Inflammatory macrophage treated with lipopolysaccharide for 1 hour (primary cell): Measurements from ENCODE around the gene MCM8.

ENCODE experiments used
- DNase-seq, 2 donors: peaks; one replicate each; pipeline ENCODE4 v3.0.0-alpha.2; 2020 to 2022

MCM8 gene

DNA sequence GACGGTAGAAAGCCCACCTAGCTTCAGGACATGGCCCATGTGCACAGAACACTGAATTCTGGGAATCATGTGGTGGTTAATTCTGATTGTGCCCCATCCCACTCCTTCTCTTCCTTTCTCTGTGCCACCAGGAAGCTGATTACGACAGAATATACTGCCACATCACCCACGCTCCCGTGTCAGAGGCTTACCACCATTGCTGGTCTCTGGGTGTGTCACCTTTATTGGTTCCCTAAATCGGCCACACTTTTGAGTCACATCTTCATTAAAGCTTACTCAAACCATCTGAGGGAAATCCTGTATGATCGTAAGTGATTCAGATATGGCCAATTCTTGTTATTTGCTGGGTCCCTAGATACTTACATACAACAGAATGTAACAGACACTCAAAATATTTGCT, 3.2 kb upstream of the MCM8 start:
- peak; percentile 93 to 96 for DNase-seq

- DNase-seq, result no peak
Observed at GRCh38 chr20:5949943-5950270, 545 bp upstream of the MCM8 start.

DNA sequence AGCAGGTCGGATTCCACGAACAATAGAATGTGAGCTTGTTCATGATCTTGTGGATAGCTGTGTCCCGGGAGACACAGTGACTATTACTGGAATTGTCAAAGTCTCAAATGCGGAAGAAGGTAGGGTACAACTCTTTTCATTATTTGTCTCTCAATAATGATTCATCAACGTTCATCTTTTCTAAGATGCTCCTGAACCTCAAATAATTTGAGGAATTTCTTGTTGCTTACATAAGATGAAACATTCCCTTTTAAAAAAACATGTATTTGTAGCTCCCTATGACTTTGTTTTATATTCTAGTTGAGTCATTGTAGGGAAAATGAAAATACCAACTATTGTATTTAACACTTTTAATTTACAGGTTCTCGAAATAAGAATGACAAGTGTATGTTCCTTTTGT, 17.0 kb downstream of the MCM8 start:
- no peak for DNase-seq

DNA sequence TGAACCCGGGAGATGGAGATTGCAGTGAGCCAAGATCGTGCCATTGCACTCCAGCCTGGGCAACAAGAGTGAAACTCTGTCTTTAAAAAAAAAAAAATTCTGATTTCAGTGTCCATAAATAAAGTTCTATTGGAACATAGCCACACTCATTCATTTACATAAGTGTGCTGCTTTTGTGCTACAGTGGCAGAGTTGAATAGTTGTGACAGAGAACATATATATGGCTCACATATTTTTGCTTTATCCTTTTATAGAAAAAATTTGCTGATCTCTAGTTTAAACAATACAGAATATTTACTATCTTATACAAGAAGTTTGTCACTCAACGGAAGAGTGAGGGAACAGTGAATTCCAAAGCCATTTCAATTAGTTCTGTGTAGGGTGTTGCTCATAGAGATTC, 18.0 kb downstream of the MCM8 start:
- no peak for DNase-seq

DNA sequence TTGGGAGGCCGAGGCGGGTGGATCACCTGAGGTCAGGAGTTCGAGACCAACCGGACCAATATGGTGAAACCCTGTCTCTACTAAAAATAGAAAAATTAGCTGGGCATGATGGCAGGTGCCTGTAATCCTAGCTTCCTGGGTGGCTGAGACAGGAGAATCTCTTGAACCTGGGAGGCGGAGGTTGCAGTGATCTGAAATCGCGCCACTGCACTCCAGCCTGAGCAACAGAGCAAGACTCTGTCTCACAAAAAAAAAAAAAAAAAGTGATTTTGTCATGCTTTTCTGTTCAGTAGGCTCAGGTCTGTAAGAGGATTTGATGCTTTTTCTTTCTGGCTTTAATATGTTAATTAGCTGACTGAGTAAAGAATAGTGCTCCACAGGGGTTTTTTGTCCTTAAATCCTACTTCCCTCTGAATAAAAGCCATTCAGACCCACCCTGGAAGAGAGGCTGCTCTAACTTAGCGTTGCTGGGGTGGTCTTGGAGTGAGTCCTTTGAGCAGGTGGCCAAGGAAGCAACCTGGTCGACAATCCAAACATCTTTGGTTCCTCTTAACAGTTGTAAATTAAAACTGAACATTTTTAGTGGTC, 19.0 kb downstream of the MCM8 start:
- no peak for DNase-seq

DNA sequence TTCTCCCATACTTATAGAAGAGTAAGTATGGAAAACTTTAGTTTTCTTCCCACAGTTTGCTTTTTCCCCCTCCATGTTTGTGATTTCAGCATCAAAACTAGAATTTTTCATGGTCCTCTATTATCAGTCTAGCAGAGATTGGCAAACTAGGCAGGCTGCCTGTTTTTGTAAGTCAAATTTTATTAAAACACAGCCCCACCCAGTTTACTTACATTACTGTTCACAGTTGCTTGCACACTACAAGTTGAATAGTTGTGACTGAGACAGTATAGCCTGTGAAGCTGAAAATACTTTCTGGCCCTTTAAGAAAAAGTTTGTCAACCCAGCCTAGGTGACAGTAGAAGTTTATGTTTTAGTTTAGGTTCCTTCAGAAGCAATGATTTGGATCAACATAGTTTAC, 19.5 kb downstream of the MCM8 start:
- no peak for DNase-seq

GRCh38 chr20:5970381-5970780, 19.9 kb downstream of the MCM8 start:
- DNase-seq, result no peak

DNA sequence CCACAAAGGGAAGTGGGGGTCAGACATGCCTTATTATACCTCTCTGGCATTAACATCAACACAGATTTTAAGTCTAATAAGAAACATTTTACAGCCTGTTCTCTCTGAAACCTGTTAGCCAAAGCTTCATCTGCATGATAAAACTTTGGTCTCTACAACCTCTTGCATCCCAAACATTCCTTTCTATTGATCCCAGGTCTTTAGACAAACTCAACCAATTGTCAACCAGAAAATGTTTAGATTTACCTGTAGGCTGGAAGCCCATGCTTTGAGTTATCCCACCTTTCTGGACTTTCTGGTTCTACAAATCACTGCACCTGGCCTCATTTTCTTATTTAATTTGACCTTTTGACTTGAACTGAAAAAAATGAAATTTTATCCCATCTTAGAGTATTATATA, 20.8 kb downstream of the MCM8 start:
- no peak for DNase-seq

GRCh38 chr20:5973172-5973571, 22.7 kb downstream of the MCM8 start:
- no peak for DNase-seq

GRCh38 chr20:5973971-5974370, 23.5 kb downstream of the MCM8 start:
- peak; percentile 21 to 28 for DNase-seq

DNA sequence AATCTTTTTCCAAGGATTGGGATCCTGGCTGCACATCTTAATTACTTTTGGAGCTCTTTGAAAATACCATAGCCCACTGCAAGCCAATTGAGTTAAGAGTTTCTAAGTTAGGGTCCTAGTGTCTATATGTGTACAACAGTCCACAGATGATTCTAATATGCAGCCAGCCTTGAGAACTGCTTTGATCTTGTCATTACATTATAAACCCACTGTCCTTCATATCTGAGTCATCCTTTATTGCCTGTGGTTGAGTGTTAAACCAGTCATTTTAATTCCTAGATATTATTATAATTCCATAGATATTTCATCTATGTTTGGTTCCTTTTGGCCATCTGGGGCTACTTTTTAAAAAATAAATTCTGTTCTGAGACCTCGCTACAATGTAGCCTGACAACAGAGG, 24.1 kb downstream of the MCM8 start:
- DNase-seq, result no peak

- DNase-seq, result no peak
Observed at GRCh38 chr20:5975778-5976177, 25.3 kb downstream of the MCM8 start.

GRCh38 chr20:5977223-5977622, 26.8 kb downstream of the MCM8 start:
- no peak for DNase-seq

GRCh38 chr20:5977975-5978374, 27.5 kb downstream of the MCM8 start:
- DNase-seq, result no peak

GRCh38 chr20:5979801-5980200, 29.3 kb downstream of the MCM8 start:
- no peak for DNase-seq

DNA sequence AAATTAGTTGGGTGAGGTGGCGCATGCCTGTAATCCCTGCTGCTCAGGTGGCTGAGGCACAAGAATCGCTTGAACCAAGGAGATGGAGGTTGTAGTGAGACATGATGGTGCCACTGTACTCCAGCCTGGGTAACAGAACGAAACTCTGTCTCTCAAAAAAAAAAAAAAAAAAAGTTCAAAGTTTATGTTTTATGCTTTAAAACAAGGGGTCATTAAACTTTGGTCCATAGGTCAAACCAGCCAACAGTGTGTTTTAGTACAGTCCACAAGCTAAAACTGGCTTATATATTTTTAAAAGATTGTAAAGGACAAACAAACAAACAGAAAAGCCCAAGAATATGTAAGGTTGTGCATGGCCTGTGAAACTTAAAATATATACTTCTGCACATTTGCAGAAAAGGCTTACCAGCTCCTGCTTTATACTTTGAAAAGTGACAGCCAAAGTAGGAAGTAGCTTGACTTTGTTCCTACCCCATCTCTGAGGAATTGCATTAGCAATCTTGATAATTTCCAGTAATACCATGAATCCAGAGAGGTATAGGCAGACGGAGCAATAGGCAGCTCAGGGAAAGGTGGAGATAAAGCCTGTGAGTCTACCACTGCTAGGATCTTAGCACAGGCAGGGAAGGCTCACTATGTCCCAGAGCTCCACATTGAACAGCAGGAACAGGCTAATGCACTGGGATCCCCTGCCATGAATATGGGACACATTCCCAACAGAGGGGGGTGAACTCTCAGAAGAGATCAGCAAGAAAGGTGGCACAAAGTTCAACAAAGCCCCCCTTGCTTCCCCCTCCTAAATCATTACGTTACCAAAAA, 30.5 kb downstream of the MCM8 start:
- no peak for DNase-seq

DNA sequence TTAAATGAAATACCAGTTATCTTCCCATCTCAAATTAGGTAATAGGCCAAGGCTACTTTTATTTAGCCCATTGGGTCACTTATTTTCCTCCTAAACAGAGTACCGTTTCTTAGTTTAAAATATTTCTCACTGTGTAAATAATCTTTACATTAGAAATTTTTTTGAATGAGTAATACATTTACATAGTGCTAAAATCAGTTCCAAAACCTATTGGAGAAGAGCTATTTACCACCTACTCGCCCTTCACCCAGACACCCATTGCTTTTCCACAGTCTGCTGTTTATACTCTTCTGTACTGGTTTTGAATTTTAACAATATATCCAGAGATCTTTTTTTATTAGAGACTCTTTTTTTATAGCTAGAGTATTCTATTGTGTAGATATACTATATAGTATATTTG, 36.9 kb downstream of the MCM8 start:
- no peak for DNase-seq

DNA sequence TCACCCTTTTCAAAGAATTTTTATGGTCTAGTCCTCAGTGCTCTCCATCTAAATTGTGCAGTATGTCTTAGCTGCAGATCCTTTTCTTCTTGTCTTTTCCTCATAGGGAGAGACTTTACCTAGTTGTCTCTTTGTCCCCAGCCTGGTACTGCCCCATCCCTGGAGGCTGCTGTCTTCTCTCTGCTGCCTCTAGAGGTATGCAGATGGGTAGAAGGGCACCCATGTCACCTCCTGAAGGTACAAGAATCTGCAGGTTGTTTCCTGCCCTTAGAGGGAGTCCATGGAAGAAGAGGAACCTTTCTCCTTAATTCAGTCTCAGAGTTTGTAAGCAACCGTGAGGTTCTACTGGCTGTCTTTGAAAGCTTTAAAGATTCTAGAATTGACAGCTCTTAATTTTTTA, 39.1 kb downstream of the MCM8 start:
- DNase-seq, result no peak

DNA sequence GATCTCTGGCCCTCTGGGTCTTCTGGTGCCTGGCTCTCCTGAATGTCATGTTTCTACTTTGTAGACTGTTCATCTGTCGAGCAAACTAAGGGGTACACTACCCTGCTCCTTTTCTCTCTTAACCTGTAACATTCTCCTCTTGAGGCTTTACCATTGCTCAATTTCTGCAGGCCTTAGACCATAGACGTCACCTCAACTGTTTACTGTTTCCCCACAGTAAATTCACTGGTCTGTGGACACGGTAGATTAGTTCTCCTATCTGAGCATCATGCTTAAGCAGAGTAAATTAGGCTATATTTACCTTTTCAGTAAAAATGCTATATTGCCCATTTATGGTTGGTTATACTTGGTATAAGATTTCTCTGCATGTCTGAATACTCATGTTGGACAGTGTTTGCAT, 40.5 kb downstream of the MCM8 start:
- no peak for DNase-seq

DNA sequence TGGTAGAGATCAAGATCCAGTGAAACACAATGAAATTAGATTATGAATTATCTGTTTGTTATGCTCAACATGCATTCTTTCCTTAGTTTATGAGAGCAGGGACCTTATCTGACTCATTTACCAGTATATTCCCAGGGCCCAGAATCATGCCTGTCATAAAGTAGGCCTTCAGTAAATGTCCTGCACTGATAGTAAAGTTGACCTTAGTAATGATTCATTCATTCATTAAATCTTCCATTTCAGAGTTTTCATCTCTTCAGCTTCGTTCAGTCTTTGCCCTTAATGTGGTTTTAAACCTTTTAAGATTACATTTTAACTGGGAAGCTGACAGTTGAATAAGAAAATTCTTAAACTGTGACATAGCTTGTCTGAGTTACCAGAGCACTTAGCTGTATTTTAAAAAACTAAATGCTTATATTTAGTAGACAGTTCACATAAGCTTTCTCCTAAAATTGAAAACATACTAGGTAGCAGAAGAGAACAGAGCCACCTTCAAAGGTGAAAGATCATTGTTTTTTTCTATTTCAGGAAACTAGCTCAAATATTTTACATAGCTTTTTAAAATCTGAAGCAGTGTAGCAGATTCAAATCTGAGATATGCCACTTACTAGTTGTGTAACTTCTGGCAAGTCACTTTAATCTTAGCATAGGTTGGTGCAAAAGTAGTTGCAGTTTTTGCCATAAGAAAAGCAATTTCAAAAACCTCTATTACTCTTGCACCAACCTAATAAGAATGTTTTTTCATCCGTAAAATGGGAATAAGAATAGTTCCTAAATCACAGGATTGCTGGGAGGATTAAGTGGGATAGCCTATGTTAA, 41.4 kb downstream of the MCM8 start:
- DNase-seq, result no peak

- no peak for DNase-seq
Observed at GRCh38 chr20:5996765-5997164, 46.3 kb downstream of the MCM8 start.

- DNase-seq, result no peak
Observed at GRCh38 chr20:5999783-6000182, 49.3 kb downstream of the MCM8 start.

- no peak for DNase-seq
Observed at GRCh38 chr20:6000871-6001270, 50.4 kb downstream of the MCM8 start.

DNA sequence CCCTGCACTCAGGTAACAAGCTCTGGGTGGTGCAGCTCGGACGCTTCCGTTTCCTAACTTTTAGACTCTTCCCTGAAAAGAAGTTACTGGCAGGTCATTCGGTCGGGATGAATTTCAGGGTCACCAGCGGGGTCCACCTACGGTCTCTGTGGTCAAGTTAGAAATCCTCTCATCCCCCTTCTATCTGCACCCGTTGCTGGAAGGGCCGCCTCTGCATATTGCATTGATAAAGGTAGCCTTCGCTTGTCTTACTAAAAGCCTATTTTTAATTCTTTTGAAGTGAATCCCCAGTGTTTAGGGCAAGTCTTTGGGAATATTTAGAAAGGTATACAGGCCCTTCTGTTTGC, 56.1 kb downstream of the MCM8 start:
- peak in 1 of 2 donors; percentile 7 for DNase-seq
